Duodenal mucosa (tissue), 2 donors: ENCODE results near the gene ATRNL1.

Experiments
- H3K27ac ChIP-seq: one replicate; pipeline ENCODE4 v1.7.0; 2013; ENCODE audit warnings: low read depth, low read length
- H3K27me3 ChIP-seq, 2 donors: one replicate each; pipeline ENCODE4 v1.7.0; 2013; ENCODE audit warnings: low read length in 2 of 2, control low read depth in 1 of 2; ENCODE audit not compliant: insufficient read depth in 2 of 2, control insufficient read depth in 1 of 2
- H3K36me3 ChIP-seq, 2 donors: one replicate each; pipeline ENCODE4 v1.7.0; 2013; ENCODE audit warnings: low read length in 2 of 2, control low read depth in 1 of 2; ENCODE audit not compliant: insufficient read depth in 2 of 2, control insufficient read depth in 1 of 2
- H3K4me1 ChIP-seq, 2 donors: one replicate each; pipeline ENCODE4 v1.7.0; 2013; ENCODE audit warnings: low read length in 2 of 2, control low read depth in 1 of 2; ENCODE audit not compliant: insufficient read depth in 2 of 2, control insufficient read depth in 1 of 2
- H3K4me3 ChIP-seq, 2 donors: one replicate each; pipeline ENCODE4 v1.7.0; 2013; ENCODE audit warnings: low read length in 2 of 2, low read depth in 1 of 2
- H3K9ac ChIP-seq, 2 donors: one replicate each; pipeline ENCODE4 v1.7.0; 2013; ENCODE audit warnings: low read length in 2 of 2, low read depth in 1 of 2
- H3K9me3 ChIP-seq, 2 donors: one replicate each; pipeline ENCODE4 v1.7.0; 2013; ENCODE audit warnings: low read length in 2 of 2, control low read depth in 1 of 2; ENCODE audit not compliant: control insufficient read depth in 1 of 2

The ATRNL1 gene

GRCh38 chr10:115941361-115941771 lies 848.2 kb downstream of the ATRNL1 start:
- H3K27ac ChIP-seq = no peak overlapping the region
- H3K9me3 ChIP-seq = no peaks in the 10 kb centered on the region
- no peaks in the 10 kb centered on the region for H3K4me1 ChIP-seq
- H3K36me3 ChIP-seq = no peaks in the 10 kb centered on the region
- no peak overlapping the region for H3K9ac ChIP-seq
- H3K27me3 ChIP-seq = no peaks in the 10 kb centered on the region
- H3K4me3 ChIP-seq = no peak overlapping the region

GRCh38 chr10:115942101-115942500 lies 848.9 kb downstream of the ATRNL1 start:
- H3K27me3 ChIP-seq = no peaks in the 10 kb centered on the region
- H3K36me3 ChIP-seq = no peaks in the 10 kb centered on the region
- H3K9me3 ChIP-seq = no peaks in the 10 kb centered on the region
- no peak overlapping the region for H3K4me3 ChIP-seq
- no peak overlapping the region for H3K27ac ChIP-seq
- H3K9ac ChIP-seq = no peak overlapping the region
- no peaks in the 10 kb centered on the region for H3K4me1 ChIP-seq

- Histone ChIP-seq H3K4me3 (no peak overlapping the region), H3K36me3 (no peaks in the 10 kb centered on the region), H3K27me3 (no peaks in the 10 kb centered on the region), H3K4me1 (no peaks in the 10 kb centered on the region), H3K27ac (no peak overlapping the region), H3K9me3 (no peaks in the 10 kb centered on the region), H3K9ac (no peak overlapping the region)
Observed at GRCh38 chr10:115944538-115944937, 851.4 kb downstream of the ATRNL1 start.

GRCh38 chr10:115945701-115946445 lies 852.7 kb downstream of the ATRNL1 start:
- Histone ChIP-seq H3K27me3 (no peaks in the 10 kb centered on the region), H3K36me3 (no peaks in the 10 kb centered on the region), H3K27ac (no peak overlapping the region), H3K9me3 (no peaks in the 10 kb centered on the region), H3K4me3 (no peak overlapping the region), H3K9ac (no peak overlapping the region), H3K4me1 (no peaks in the 10 kb centered on the region)

- Histone ChIP-seq H3K9me3 (no peaks in the 10 kb centered on the region), H3K9ac (no peak overlapping the region), H3K4me3 (no peak overlapping the region), H3K27me3 (no peaks in the 10 kb centered on the region), H3K27ac (no peak overlapping the region), H3K4me1 (no peaks in the 10 kb centered on the region), H3K36me3 (no peaks in the 10 kb centered on the region)
Observed at GRCh38 chr10:115947104-115947503, 853.9 kb downstream of the ATRNL1 start.

- H3K4me1 ChIP-seq = no peaks in the 10 kb centered on the region
- H3K27me3 ChIP-seq = no peaks in the 10 kb centered on the region
- no peaks in the 10 kb centered on the region for H3K9me3 ChIP-seq
- H3K27ac ChIP-seq = no peak overlapping the region
- no peaks in the 10 kb centered on the region for H3K36me3 ChIP-seq
- H3K9ac ChIP-seq = no peak overlapping the region
- no peak overlapping the region for H3K4me3 ChIP-seq
Observed at GRCh38 chr10:115948465-115948864, 855.3 kb downstream of the ATRNL1 start.

GRCh38 chr10:115949282-115949844 lies 856.2 kb downstream of the ATRNL1 start:
- no peaks in the 10 kb centered on the region for H3K4me1 ChIP-seq
- no peak overlapping the region for H3K4me3 ChIP-seq
- H3K36me3 ChIP-seq = no peaks in the 10 kb centered on the region
- H3K9me3 ChIP-seq = no peaks in the 10 kb centered on the region
- no peak overlapping the region for H3K27ac ChIP-seq
- H3K9ac ChIP-seq = no peak overlapping the region
- no peaks in the 10 kb centered on the region for H3K27me3 ChIP-seq

GRCh38 chr10:115950320-115950719 lies 857.2 kb downstream of the ATRNL1 start:
- Histone ChIP-seq H3K9ac (no peak overlapping the region), H3K9me3 (no peaks in the 10 kb centered on the region), H3K27ac (no peak overlapping the region), H3K27me3 (no peaks in the 10 kb centered on the region), H3K4me1 (no peaks in the 10 kb centered on the region), H3K4me3 (no peak overlapping the region), H3K36me3 (no peaks in the 10 kb centered on the region)

- Histone ChIP-seq H3K4me1 (no peaks in the 10 kb centered on the region), H3K4me3 (no peak overlapping the region), H3K27me3 (no peaks in the 10 kb centered on the region), H3K27ac (no peak overlapping the region), H3K9ac (no peak overlapping the region), H3K9me3 (no peaks in the 10 kb centered on the region), H3K36me3 (no peaks in the 10 kb centered on the region)
Observed at GRCh38 chr10:115951242-115951641, 858.1 kb downstream of the ATRNL1 start.

- no peak overlapping the region for H3K9ac ChIP-seq
Observed at GRCh38 chr10:115953281-115953680, 860.1 kb downstream of the ATRNL1 start.

More at GRCh38 chr10:115953281-115953680, 860.1 kb downstream of the ATRNL1 start:
- H3K27me3 ChIP-seq = no peaks in the 10 kb centered on the region
- no peaks in the 10 kb centered on the region for H3K36me3 ChIP-seq
- no peak overlapping the region for H3K27ac ChIP-seq
- no peaks in the 10 kb centered on the region for H3K4me1 ChIP-seq
- H3K4me3 ChIP-seq = no peak overlapping the region
- no peaks in the 10 kb centered on the region for H3K9me3 ChIP-seq
